NCI-H2196 treated with DMSO at 0.1 percent for 48 hours (cell line): ENCODE results near the gene AGBL4.
"Not testable (repeated sequence)": the region's sequence is repeated elsewhere in the genome, so short reads cannot be mapped to it uniquely, and the experiment has no call there.

Source experiments
- DNase-seq: peaks from one replicate; lab custom pipeline; 2025; ENCODE audit not compliant: unreplicated experiment; lab: John Stamatoyannopoulos, UW

Gene AGBL4

DNA sequence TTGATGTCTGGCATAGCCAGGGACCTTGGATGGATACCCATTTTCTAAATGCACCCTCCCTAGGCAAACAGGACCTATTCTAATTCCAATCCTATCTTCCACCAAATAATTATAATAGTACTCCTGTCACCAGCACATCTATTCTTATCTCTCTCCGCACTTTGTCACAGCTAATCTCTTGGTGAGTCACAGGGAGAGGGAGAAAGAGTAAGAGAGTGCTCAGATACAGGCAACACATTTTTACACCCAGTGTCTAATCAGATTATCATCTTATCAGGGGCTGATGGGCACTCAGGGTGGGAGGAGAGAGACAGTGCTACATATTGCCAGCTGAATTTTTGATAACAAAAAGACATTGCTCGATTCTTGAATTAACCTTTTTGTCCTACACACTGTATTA is 972.1 kb downstream of the AGBL4 start:
- DNase-seq, result no peak

DNA sequence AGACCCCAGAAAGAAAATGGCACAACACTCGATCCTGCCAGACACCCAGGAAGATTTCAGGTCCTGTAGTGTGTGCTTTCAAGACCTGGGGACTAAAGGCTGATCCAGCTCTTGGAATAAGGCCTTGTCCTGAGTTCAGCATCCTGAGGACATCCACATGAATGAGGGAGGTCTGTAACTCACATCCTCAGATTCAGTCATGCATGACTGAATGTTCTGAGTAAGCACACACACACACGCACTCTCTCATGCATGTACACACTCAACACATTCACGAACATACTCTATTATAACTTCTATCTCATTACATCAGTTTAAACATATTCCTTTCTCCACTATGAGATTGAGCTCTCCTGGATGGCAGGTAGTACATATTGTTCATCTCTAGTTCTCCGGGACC is 973.7 kb downstream of the AGBL4 start:
- no peak for DNase-seq

DNA sequence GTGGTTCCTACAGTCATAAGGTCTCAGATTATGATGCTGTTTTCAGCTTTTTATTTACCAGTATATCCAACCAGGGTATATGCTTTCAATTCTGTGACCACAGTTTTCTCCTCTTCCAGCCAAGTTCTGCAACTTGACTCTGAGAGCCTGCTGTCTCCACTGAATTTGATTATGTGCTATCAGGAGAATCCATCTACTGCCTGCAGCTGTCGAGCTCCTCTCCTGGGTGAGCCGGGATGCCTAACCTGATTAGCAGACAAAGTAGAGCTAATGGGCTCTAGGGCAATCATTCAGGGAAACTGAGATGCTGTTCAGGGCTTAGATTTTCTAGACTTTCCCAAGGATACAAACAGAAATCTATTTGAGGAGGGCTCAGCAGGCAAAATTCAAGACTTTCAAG is 975.6 kb downstream of the AGBL4 start:
- peak; percentile 28 for DNase-seq

- DNase-seq, result no peak
These were observed 977.4 kb downstream of the AGBL4 start for GRCh38 chr1:49046305-49046704.

GRCh38 chr1:49045371-49045770 is 978.4 kb downstream of the AGBL4 start:
- DNase-seq, result no peak

- DNase-seq, result no peak
These were observed 987.1 kb downstream of the AGBL4 start for GRCh38 chr1:49036700-49037099.

DNA sequence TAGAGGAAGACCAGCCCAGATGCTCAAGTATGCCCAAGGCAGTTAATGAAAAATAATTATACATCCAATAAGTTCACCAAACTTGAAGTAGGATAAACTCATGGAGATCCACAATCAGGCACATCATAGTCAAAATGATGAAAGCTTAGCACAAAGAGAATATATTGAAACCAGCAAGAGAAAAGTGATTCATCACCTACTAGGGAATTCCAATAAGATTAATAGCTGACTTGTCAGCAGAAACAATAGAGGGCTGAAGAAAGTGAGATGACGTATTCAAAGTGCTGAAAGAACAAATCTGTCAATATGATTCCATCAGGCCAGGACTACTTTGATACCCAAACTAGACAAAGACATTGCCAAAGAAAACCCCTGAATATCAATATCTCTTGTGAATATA is 995.4 kb downstream of the AGBL4 start:
- no peak for DNase-seq

GRCh38 chr1:49026230-49026811 is 997.4 kb downstream of the AGBL4 start:
- DNase-seq, result no peak

DNA sequence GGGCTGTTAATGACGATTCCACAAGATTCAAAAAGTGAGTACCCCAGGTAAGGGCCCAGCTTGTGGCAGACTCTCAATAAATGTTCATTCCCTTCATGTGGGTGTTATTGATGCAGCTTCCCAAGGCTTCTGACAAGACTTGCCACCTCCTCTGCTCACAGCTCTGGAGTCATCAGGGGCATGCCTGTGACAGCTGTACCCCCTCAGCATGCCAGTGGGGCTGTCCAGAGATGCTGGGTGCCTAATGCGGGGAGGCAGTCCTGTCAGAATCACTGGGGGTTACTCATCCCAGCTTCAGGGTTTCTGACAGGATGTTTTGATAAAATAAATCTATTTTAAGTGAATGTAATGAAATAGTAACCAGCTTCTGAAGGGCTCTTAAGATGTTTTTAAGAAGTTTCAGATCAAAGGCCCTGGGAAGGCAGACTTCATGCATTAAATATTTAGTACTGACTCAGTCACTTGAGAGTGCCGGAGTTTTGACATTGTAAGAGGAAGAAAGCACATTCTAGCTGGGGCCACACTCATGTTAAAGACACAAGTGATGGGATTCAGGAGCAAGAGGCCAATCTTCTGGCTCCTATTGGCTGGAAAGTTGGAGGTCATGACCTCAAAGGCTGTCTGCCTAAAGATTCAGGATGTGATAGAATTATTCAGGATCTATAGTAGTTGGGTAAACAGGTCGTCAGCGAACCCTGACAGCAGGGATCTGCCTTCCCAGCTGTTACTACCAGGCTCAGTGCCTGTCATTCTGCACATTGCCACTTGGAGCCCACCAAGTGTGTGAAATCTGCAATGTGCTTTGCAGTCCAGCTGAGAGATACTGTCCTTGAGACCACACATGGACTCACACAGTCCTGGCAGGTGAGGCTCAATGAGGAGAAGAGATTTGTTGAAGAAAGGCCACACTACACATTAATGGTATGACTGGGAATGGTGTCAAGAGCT is 1007.5 kb downstream of the AGBL4 start:
- no peak for DNase-seq

- no peak for DNase-seq
These were observed 1010.7 kb downstream of the AGBL4 start for GRCh38 chr1:49013079-49013478.

GRCh38 chr1:49002981-49003380 is 1020.8 kb downstream of the AGBL4 start:
- not testable (repeated sequence) for DNase-seq

- DNase-seq, result no peak
These were observed 1024.4 kb downstream of the AGBL4 start for GRCh38 chr1:48999321-48999720.

DNA sequence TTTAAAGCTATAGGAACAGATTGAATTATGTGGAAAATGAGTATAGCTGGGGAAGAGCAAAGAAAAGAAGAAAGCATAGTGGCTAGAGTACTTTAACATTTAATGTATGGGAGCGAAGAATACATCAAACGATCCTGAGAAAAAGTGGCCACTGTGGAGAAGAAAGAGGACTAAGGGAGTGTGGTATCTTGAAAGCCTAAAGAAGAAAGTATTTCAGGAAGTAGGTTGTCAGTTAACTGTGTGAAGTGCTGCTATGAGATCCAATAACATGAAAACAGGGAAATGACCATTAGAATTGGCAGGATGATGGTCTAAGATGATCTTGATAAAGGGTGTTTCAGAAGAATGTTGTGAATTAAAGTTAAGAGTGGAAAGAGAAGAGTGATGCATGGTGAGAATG is 1027.4 kb downstream of the AGBL4 start:
- DNase-seq, result no peak

GRCh38 chr1:48988633-48989197 is 1035.0 kb downstream of the AGBL4 start:
- DNase-seq, result no peak

DNA sequence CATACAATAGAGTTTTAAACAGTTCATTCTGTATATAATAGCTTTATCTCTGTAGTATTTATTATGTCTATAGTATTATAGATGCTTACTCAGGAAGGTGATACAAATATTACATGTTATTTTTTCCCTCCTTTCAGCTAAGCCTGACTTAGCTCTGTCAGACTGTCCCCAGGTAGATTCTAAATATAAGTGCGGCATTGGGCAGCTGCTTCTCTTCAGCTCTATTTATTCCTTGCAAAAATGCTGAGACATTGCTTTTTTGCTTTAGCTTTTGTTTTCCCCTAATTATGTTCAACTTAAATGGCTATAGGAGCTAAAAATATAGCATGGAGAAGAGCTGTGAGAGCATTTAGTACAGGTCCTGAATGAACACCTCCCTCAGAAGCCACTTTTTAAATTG is 1043.8 kb downstream of the AGBL4 start:
- no peak for DNase-seq

DNA sequence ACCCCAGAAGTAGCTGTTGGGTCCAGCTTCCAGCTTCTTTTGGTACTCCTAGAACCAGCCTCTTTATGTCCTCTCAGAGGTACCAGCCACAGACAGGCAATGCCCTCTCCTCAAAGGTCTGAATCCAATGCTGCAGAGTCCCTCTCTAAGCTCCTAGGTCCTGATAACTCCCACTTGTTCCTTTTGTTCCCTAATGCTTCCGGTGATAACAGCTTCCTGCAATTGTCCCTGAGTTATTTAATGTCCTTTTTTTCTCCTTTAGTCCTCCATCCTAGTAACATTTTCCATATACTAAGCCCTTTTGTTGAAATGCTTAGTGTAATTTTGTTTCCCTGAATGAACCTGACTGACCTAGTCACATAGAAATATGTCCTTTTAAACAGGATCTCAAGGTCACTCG is 1045.3 kb downstream of the AGBL4 start:
- no peak for DNase-seq

GRCh38 chr1:48977273-48977672 is 1046.5 kb downstream of the AGBL4 start:
- no peak for DNase-seq

GRCh38 chr1:48969971-48970370 is 1053.8 kb downstream of the AGBL4 start:
- no peak for DNase-seq

GRCh38 chr1:48967318-48967717 is 1056.4 kb downstream of the AGBL4 start:
- DNase-seq, result no peak

DNA sequence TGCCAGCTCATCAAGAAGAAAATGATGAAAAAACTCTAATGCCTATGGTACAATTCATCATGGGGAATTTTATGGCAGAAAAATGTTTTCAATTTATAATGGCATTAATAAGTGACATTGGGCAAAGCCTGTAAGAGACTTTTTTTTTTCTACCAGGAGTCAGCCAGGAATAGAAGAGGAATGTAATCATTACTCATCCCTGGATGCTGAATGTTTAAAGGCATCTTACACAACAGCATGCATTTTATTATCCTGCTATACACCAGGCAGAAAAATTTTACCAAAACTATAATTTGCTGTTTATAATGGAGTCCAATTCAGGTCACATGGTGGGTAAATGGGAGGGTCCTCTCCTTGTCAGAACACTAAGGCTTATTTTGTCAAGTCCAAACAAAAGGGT is 1057.2 kb downstream of the AGBL4 start:
- no peak for DNase-seq

DNA sequence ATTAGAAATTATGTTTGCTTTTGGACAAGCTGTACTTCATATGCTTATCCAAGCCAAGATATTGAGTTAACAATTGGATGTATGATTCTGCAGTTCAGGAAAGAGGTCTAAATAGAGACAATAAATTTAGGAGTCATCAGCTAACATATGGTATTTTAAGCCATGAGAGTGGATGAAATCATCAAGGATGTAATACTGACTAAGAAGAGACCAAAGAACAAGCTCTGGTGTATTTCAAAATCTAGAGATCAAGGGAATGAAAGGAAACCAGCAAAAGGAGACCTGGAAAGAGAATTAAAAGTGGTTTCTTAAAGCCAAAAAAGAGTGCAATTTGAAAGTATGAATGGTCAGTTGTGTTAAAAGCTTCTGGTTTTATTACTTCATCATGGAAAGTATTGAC is 1063.4 kb downstream of the AGBL4 start:
- DNase-seq, result no peak

- DNase-seq, result no peak
These were observed 1068.0 kb downstream of the AGBL4 start for GRCh38 chr1:48955774-48956173.
